Heart right ventricle (tissue), 16 donors: Measurements from ENCODE around the gene SLC35D3. TPM values are rescaled to one million over a fixed set of nuclear protein-coding genes. Genes with fewer than 3 reads are reported as not detected.

Experiments
- ATAC-seq, 8 donors: fragments of 200-7000 bp; cut with Tn5 transposase; one replicate each; pipeline ENCODE4 v1.9.1; 2020; ENCODE audit warnings: mild to moderate bottlenecking in 8 of 8, moderate library complexity in 8 of 8, moderate number of reproducible peaks in 1 of 8
- DNase-seq, 2 donors: peaks; one replicate each; pipeline ENCODE4 v3.0.0-alpha.2; 2020
- H3K27ac ChIP-seq, 10 donors: fragments of 200-600 bp; sonication (generic) in 2 of 10; one replicate each; pipeline versions ENCODE4 v1.5.0 to v1.8.0; 2020 to 2022; ENCODE audit warnings: mild to moderate bottlenecking in 3 of 10
- H3K27me3 ChIP-seq, 7 donors: fragments of 200-600 bp; one replicate each; pipeline ENCODE4 v1.8.0; 2021 to 2022; ENCODE audit warnings: mild to moderate bottlenecking in 2 of 7
- H3K36me3 ChIP-seq, 9 donors: fragments of 200-600 bp; sonication (generic) in 1 of 9; one replicate each; pipeline versions ENCODE4 v1.5.0 to v1.8.0; 2020 to 2022; ENCODE audit warnings: mild to moderate bottlenecking in 2 of 9
- H3K4me1 ChIP-seq, 9 donors: fragments of 200-600 bp; sonication (generic) in 1 of 9; one replicate each; pipeline versions ENCODE4 v1.5.0 to v1.8.0; 2020 to 2022; ENCODE audit warnings: mild to moderate bottlenecking in 4 of 9
- H3K4me3 ChIP-seq, 10 donors: fragments of 200-600 bp; sonication (generic) in 2 of 10; one replicate each; pipeline versions ENCODE4 v1.5.0 to v1.8.0; 2020 to 2022; ENCODE audit warnings: mild to moderate bottlenecking in 7 of 10, moderate library complexity in 2 of 10
- H3K9me3 ChIP-seq, 11 donors: fragments of 200-600 bp in 10 of 11; sonication (generic) in 2 of 11; one replicate each; pipeline versions ENCODE4 v1.5.0 to v1.8.0; 2013 to 2022; ENCODE audit warnings: mild to moderate bottlenecking in 2 of 11, control low read depth in 1 of 11, moderate library complexity in 1 of 11
- CTCF ChIP-seq, 9 donors: fragments of 200-600 bp; sonication (generic) in 2 of 9; IDR thresholded peaks; one replicate each; pipeline versions ENCODE4 v1.5.0 to v1.8.0; 2021 to 2022; ENCODE audit warnings: antibody characterized with exemption in 9 of 9, mild to moderate bottlenecking in 5 of 9, moderate library complexity in 1 of 9
- WGBS, 2 donors: extraction: QIAGEN DNeasy Blood & Tissue Kit; methylation state at CpG; one replicate each; pipeline ENCODE4 v1.1.7; 2013; ENCODE audit warnings: inconsistent platforms in 1 of 2; 5-methylcytosine and 5-hydroxymethylcytosine counted together
- intact Hi-C, 10 donors: fragments of 100-400 bp; cut with DNase I; formaldehyde crosslinking; loops; one replicate each; pipeline versions ENCODE4 v1.11.1 to v1.14.2; 2022
- polyA plus RNA-seq, 2 donors: library from polyadenylated mRNA; stranded (reverse); fragments of 200-250 nt; gene quantifications; one replicate each; pipeline ENCODE4 v1.2.3, GENCODE V29; 2013
- total RNA-seq, 10 donors: library from RNA; stranded (reverse); fragmentation: NEBNext Ultra II Directional in 3 of 10; extraction: Animal tissue kit (Norgen Biotek cat#: 25700) in 3 of 10; gene quantifications; one replicate each; pipeline versions ENCODE4 v1.2.1 to v1.2.4, GENCODE V29; 2021 to 2023
- donor health status: Arrhythmogenic right ventricular cardiomyopathy.
- donor health status: ischemic (EF 13 %, LVEDD 7.1; RV severe dilation, severe dysfunction).
- donor health status: healthy with polysubstance abuse.
- donor health status: DM: no; HTN: yes; CAD: no.
- donor health status: DM: no; HTN: no; CAD: no.
- donor health status: ischemic (EF 25% LVEDD 6.9; RV normal size, moderate dysfunction).
- donor health status: ischemic (EF 25% LVEDD 5.7; RV mildly dilated, moderate dysfunction).
- donor health status: healthy.
- donor health status: DM: yes; HTN: yes; CAD: no.
- donor health status: Ischemic cardiomyopathy.
- donor health status: ischemic (EF 35%, LVEDD 5.7; RV mildly dilated, moderate dysfunction).
- donor health status: nonischemic (EF 11% LVEDD 7.7; RV severe dilation, severe dysfunction).
- donor health status: DM: yes; HTN: yes; CAD: no.
- donor health status: PGD.
- donor health status: ischemic (EF 29% LVEDD 5.4; RV normal size, mild dysfunction).
- donor health status: nonischemic (EF 23%, LVEDD 6.1; RV moderate dilation, normal function).

Gene SLC35D3
- total and polyA plus RNA-seq, 12 donors, result 0.04 TPM; not detected in 11

GRCh38 chr6:136920671-136921380 is 1.3 kb upstream of the SLC35D3 start:
- 3 to 4% methylated on average over 37 of the region's 37 CpGs for WGBS, 2 donors
- intact Hi-C loops, result no loop called here
- H3K27me3 ChIP-seq, result peaks cover 16 to 78% (median 57%) of the 10 kb centered on the region in 7 donors
- no peaks in the 10 kb centered on the region for H3K9me3 ChIP-seq
- TF ChIP-seq CTCF (IDR thresholded peaks at IDR 0.05), result no peak
- H3K4me3 ChIP-seq, result peak overlapping the region; percentile 36 to 59 (median 52)
- no peak overlapping the region for H3K27ac ChIP-seq
- ATAC-seq, result peak in 5 of 8 donors; percentile 13 to 34 (median 26)
- peak in 1 of 2 donors; percentile 11 for DNase-seq
- peaks cover 0 to 38% (median 33%) of the 10 kb centered on the region in 9 donors for H3K4me1 ChIP-seq
- peaks cover 0 to 13% (median 0%) of the 10 kb centered on the region in 9 donors for H3K36me3 ChIP-seq

GRCh38 chr6:136921381-136921935 is 643 bp upstream of the SLC35D3 start:
- intact Hi-C loops, result no loop called here
- TF ChIP-seq CTCF (IDR thresholded peaks at IDR 0.05), result no peak
- peaks cover 0 to 38% (median 33%) of the 10 kb centered on the region in 9 donors for H3K4me1 ChIP-seq
- no peaks in the 10 kb centered on the region for H3K9me3 ChIP-seq
- H3K4me3 ChIP-seq, result peak overlapping the region; percentile 36 to 59 (median 52)
- DNase-seq (peak in 1 of 2 donors; percentile 14), ATAC-seq (peak; percentile 14 to 61 (median 42))
- H3K27ac ChIP-seq, result no peak overlapping the region
- peaks cover 16 to 79% (median 57%) of the 10 kb centered on the region in 7 donors for H3K27me3 ChIP-seq
- peaks cover 0 to 7% (median 0%) of the 10 kb centered on the region in 9 donors for H3K36me3 ChIP-seq
- WGBS, 2 donors, result 1% methylated on average over 59 of the region's 59 CpGs

- peak overlapping the region; percentile 36 to 59 (median 52) for H3K4me3 ChIP-seq
- H3K27ac ChIP-seq, result no peak overlapping the region
- TF ChIP-seq CTCF (IDR thresholded peaks at IDR 0.05), result no peak
- peaks cover 16 to 79% (median 57%) of the 10 kb centered on the region in 7 donors for H3K27me3 ChIP-seq
- ATAC-seq (peak in 2 of 8 donors; percentile 6 to 13), DNase-seq (no peak)
- no peaks in the 10 kb centered on the region for H3K9me3 ChIP-seq
- peaks cover 0 to 38% (median 33%) of the 10 kb centered on the region in 9 donors for H3K4me1 ChIP-seq
- intact Hi-C loops, result no loop called here
- 1 to 2% methylated on average over 29 of the region's 29 CpGs for WGBS, 2 donors
- H3K36me3 ChIP-seq, result no peaks in the 10 kb centered on the region
Measured at GRCh38 chr6:136922685-136923006, 545 bp downstream of the SLC35D3 start.

- H3K4me1 ChIP-seq, result peaks cover 0 to 38% (median 33%) of the 10 kb centered on the region in 9 donors
- peak overlapping the region in 4 of 10 donors; percentile 5 to 59 (median 39) for H3K4me3 ChIP-seq
- no peak for TF ChIP-seq CTCF (IDR thresholded peaks at IDR 0.05)
- H3K36me3 ChIP-seq, result no peaks in the 10 kb centered on the region
- intact Hi-C loops, result no loop called here
- peak in 1 of 8 donors; percentile 50 for ATAC-seq
- H3K9me3 ChIP-seq, result no peaks in the 10 kb centered on the region
- WGBS, 2 donors, result 15 to 20% methylated on average over 63 to 65 of the region's 65 CpGs
- H3K27me3 ChIP-seq, result peaks cover 16 to 75% (median 54%) of the 10 kb centered on the region in 7 donors
- DNase-seq, result no peak
- no peak overlapping the region for H3K27ac ChIP-seq
Measured at GRCh38 chr6:136923116-136923953, 1.2 kb downstream of the SLC35D3 start.
